ENCODE results near the gene LZTR1.

GRCh38 chr22:21041937-21042336 lies 59.8 kb downstream of the LZTR1 start:
- TF ChIP-seq CTCF (conservative IDR thresholded peaks at IDR 0.05; ENCODE audit: low read depth, low read length) (no peak), EZH2 (IDR thresholded peaks at IDR 0.05; ENCODE audit: borderline replicate concordance, low read depth, low read length, poor library complexity, severe bottlenecking) (no peak)

Data from A673 (cell line).